NCI-H128 (cell line): ENCODE data around the gene NUMB.

Experiments
- DNase-seq: peaks from one replicate; lab custom pipeline; 2025; ENCODE audit not compliant: unreplicated experiment; lab: John Stamatoyannopoulos, UW

Gene NUMB

DNA sequence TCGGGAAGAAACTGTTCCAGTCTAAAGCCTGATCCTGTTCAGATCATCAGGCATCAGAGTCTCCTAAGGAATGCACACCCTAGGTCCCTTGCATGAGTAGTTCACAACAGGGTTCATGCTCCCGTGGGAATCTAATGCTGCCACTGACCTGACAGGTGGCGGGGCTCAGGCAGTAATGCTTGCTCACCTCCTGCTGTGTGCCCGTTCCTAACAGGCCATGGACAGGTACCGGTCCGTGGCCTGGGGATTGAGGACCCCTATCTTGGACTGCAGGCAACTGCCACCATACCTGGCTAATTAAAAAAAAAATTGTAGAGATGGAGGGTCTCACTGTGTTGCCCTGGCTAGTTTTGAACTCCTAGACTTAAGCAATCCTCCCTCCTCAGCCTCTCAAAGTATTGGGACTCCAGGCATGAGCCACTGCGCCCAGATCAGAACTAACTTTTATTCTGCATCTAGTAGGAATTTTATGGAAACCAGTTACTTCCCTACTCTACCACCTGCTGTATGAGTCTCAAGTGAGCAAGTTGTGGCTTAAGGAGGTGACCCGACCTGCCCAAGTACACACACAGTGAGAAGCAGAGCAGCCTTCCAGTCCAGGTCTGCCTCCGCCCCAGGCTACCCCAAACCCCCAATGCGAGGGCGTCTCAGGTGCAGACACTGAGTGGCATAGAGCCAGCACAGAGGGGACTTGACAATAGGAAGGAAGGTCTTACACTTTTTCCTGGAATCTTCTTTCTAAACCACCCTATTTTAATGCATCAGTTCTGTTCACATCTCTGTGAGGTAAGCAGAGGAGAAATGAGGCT, 223.6 kb downstream of the NUMB start:
- DNase-seq: no peak

DNA sequence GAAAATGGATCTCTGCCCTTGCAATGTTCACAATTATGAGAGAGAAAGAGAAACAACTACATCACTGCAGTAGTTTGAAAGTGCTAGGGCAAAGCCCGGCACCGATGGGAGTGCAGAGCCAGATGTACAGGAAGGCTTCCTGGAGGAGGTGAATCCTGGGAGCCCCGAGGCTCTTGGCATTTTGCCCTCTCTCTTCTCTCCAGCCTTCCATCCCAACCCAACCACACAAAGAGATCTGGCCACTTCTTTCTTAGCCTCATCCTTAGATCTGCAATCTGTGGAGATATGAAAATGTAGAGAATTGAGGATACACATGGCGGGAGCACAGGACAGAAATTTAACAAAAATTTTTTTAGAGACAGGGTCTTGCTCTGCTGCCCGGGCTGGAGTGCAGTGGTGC, 224.3 kb downstream of the NUMB start:
- DNase-seq: no peak

DNA sequence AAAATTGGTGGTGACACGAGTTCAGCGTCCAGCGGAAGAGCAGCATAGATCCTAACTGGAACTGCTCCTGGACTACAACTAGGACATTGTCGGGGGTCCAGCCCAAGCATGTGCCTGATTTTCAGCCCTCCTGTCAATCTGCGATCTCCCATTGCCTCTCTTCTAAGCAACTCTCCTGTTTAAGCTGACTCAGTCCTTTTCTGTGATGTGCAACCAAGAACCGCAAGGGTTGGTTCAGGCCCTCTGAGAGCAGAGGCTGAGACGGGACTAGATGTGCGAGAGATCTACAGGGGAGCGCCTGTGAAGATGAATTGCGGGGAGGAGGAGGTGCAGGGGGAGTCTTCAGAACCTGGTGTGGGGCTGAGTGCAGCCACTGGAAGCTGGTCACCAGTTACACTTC, 224.8 kb downstream of the NUMB start:
- no peak for DNase-seq

DNA sequence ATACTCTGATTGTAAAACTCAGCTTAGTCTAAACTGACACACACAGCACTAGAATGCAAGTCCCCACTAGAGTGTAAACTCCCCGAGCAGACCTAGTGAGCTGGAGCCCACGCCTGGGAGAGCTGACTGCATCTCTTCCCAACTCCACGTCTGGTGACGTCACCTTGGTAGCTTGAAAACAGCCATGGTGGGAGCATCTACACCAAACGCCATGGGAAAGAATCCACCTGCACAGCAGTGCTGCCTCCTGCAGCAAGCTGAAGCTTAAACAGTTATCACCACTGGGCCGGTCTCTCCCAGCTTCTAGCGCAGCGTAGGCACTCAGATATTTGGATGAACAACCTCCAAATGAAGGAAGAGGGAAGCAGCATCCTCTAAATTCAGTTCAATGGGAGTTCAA, 225.4 kb downstream of the NUMB start:
- DNase-seq: no peak

DNA sequence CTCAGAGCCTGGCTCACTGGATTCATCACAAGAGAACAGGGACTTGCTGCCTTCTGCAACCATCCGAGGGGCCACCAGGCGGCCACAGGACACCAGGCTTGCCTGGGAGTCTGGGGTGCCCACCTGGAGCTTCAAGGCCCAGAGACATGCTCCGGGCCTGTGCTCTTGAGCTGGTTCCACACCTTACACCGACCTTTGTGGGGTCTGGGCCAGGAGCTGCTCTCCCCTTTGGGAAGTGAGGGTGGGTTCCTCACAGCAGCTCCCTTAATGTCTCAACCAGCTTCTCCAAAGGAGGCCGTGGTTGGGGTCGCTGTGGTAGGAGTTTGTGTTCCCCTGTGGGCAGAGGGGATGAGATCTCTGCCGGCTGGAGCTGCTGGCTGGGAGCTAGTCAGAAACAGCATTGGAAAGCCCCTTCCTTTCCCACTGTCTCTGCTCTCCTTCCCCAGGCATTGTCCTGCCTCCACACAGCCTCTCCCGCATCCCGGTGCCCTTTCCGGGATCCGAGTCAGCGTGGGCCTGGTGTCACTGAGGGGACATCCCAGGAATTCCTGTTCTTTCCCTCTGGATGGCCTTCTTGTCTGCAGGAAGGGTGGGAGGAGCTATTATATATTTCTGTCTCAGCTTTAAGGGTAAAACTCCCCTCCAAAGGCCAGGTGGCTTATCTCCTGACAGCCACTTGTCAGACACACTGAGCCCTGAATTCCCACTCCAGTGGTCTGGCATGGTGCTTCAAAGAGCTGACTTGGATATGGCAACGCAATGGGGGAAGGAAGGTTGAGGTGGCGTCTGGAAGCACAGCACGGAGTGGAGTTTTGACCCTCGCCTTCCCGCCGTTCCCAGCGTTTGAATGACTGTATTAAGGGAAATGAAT, 226.1 kb downstream of the NUMB start:
- DNase-seq: no peak

DNA sequence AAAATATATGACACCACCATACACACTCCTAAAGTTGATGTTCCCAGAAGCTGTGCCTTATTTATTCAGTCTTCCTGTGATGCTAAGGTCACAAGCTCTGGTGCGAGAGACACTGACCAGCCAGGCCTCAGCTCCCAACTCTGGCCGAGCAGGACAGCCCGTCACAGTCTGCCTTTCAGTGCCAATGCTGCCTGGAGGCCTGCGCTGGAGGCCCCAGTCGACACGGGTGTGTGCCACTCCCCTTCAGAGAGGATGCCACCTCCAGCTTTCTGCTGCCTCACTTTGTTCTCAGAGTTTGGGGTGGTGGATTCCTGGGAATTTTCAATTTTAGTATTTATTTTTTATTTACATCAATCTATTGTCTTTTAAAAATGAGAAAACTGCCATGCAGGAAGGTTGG, 228.3 kb downstream of the NUMB start:
- DNase-seq: no peak

DNA sequence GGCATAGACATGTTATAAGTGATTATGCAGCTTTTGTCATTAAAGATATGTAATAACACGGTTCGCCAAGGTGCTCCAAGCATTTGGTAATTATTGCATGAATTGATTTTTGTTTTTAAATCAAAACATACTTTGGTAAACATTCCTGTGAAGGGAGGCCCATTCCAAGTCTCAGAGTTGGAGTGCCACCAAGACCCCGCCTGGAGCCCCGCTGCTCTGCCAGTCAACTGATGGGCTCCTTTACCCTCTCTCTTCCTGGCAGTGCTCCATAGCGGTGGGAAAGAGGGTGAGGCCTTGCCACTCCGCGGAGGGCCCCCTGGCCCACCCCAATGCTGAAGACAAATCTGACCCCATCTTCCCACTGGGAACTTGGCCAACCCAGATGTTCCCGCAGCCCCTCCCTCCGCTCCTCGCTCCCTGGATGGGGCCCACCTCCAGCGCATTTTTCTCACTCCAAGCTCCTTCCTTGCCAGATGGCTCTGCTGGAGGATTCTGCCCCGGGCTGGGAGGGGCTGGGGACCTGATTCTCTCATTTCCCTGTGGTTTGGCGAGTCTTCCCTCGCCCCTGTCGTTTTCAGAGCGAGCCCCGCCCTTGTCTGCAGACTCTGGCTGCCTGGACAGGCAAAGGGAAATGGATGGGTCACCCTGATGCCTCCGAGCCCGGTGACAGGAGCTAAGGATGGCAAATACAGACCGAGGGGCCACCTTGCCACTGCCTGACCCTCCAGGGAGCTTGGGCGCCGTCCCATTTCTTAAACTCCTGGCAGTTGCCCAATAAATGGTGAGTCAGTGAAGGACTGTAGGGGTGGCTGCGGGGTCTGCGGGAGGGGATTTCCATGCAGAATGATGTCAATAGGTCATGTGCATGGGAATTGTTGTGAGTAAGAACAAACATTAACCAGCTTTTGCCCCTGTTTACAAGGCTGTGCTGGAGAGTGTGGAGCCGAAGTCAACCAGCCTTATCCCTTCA, 230.2 kb downstream of the NUMB start:
- DNase-seq: no peak

DNA sequence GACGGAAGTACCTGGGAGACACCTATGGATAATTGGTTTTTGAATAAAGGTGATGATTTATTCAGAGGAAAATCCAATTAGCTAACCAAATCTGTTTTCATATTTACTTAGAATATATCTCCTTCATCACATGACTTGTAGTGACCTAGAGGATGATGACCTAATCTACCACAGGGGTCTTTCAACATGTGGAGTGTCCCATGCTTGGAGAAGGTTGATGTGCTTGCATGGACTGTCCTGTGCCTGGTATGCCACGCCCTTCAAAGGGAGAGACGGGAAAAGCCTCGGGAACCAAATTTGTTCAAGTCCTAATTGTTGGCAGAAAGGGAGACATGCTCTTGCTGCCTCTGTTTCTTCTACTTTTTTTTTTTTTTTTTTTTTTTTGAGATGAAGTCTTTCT, 232.8 kb downstream of the NUMB start:
- no peak for DNase-seq
